Calu3 (cell line): ENCODE data around the gene BCL2L11. TPM values are rescaled to one million over a fixed set of nuclear protein-coding genes. Genes with fewer than 3 reads are reported as not detected.

Source experiments
- BruUV-seq: library from RNA; stranded (reverse); fragments of 400-500 nt; replicated peaks from 2 replicates; lab custom pipeline; 2021; lab: Mats Ljungman, UMichigan
- CTCF ChIA-PET: fragments of 300-600 bp; sonication (Branson Sonifier 250); formaldehyde crosslinking; loops from one replicate; lab custom pipeline; 2022; ENCODE audit warnings: antibody characterized with exemption; lab: Charles Lee
- DNase-seq: peaks from one replicate; pipeline ENCODE4 v3.0.0; 2022
- H3K27ac Mint-ChIP-seq: one replicate; pipeline ENCODE4 v1.8.0; 2022; ENCODE audit warnings: mixed read lengths; ENCODE audit not compliant: unreplicated experiment
- H3K27me3 Mint-ChIP-seq: one replicate; pipeline ENCODE4 v1.8.0; 2022; ENCODE audit warnings: mixed read lengths; ENCODE audit not compliant: unreplicated experiment
- H3K36me3 Mint-ChIP-seq: one replicate; pipeline ENCODE4 v1.8.0; 2022; ENCODE audit warnings: mild to moderate bottlenecking, moderate library complexity, mixed read lengths; ENCODE audit not compliant: insufficient read depth, unreplicated experiment
- H3K4me1 Mint-ChIP-seq: one replicate; pipeline ENCODE4 v1.8.0; 2022; ENCODE audit warnings: mild to moderate bottlenecking, low read depth, mixed read lengths; ENCODE audit not compliant: unreplicated experiment
- H3K4me3 Mint-ChIP-seq: one replicate; pipeline ENCODE4 v1.8.0; 2022; ENCODE audit warnings: mild to moderate bottlenecking, low read depth, moderate library complexity, mixed read lengths; ENCODE audit not compliant: unreplicated experiment
- H3K9me3 Mint-ChIP-seq: one replicate; pipeline ENCODE4 v1.8.0; 2022; ENCODE audit warnings: low read depth, mixed read lengths; ENCODE audit not compliant: unreplicated experiment
- CTCF ChIP-seq: fragments of 200-600 bp; IDR thresholded peaks from one replicate; pipeline ENCODE4 v1.8.0; 2022; ENCODE audit warnings: antibody characterized with exemption; ENCODE audit not compliant: unreplicated experiment
- intact Hi-C: fragments of 100-400 bp; cut with micrococcal nuclease; formaldehyde crosslinking; loops from one replicate; pipeline ENCODE4 v1.10.0; 2022; ENCODE audit not compliant: unreplicated experiment
- total RNA-seq: library from RNA; stranded (reverse); gene quantifications from 2 replicates; pipeline ENCODE4 v1.2.3, GENCODE V29; 2022

BCL2L11 gene
- total RNA-seq, 1 experiment from 2014 or later = 18.4 TPM

DNA sequence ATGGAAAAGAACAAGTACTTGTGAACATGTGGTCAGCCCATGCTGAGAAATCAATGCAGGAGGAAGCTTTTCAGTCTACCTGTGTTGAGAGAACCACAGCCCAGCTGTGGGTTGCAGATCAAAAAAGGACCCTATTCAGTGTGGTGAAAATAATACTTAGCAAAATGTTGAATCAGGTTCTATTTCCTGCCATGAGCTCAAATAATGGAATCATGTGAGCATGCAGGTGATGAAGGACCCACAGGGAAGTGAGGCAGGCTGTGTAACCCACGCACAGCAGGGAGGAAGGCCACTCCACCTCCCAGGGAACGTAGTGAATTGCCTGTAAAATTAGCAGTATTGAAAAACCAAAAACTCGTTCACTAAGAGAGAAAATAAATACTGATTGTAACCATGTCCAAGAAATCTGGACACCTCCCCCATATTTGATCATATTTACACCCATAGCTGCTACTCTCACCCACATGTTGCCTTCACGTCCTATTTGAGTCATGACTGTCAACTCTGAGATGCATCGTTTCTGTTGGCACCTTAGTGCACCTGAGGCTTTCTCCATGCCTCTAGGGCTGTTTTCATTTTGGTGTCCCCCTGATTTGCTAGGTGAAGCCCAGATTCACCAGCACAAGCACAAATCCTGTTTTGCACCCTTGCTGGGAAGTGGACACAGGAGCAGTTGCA, 20.5 kb upstream of the BCL2L11 start:
- no peak overlapping the region for H3K4me3 Mint-ChIP-seq
- H3K4me1 Mint-ChIP-seq = no peaks in the 10 kb centered on the region

DNA sequence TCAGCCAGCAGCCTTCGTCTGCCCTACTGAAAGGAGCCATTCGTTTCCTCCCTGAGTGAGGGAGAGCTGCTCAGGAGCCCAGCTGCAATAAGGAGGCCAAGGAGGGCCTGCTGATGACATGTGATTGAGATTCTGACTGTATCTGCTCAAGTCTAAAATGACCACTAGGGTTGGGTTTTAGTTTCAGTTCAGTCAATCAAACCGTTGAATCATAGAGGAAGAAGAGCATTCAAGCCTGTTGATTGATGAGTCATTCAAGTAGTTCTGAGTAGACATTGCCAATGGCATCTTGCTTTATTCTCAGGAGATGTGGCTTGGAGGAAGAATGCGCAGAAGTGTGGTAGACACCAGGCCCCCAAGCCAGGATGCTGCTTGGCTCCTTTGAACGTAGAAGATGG, 19.9 kb upstream of the BCL2L11 start:
- no peaks in the 10 kb centered on the region for H3K4me1 Mint-ChIP-seq
- no peaks in the 10 kb centered on the region for H3K36me3 Mint-ChIP-seq
- CTCF ChIA-PET = no interaction called here
- no TSS peak for BruUV-seq
- H3K27ac Mint-ChIP-seq = no peak overlapping the region
- no peak for DNase-seq
- intact Hi-C loops = loop anchor here (2.0 kb wide), 1 partner anchor 68 kb away; no protein-coding TSS in a partner anchor
- TF ChIP-seq CTCF = no peak
- H3K27me3 Mint-ChIP-seq = no peaks in the 10 kb centered on the region
- H3K9me3 Mint-ChIP-seq = no peaks in the 10 kb centered on the region
- no peak overlapping the region for H3K4me3 Mint-ChIP-seq

More for the DNA sequence above, 20.5 kb upstream of the BCL2L11 start:
- no TSS peak for BruUV-seq
- Mint-ChIP-seq H3K27ac (no peak overlapping the region), H3K9me3 (no peaks in the 10 kb centered on the region), H3K27me3 (no peaks in the 10 kb centered on the region), H3K36me3 (no peaks in the 10 kb centered on the region)
- DNase-seq = no peak
- intact Hi-C loops = loop anchor here (2.0 kb wide), 1 partner anchor 67 kb away; no protein-coding TSS in a partner anchor
- CTCF ChIA-PET = no interaction called here
- TF ChIP-seq CTCF = no peak

GRCh38 chr2:111101592-111101991, 19.1 kb upstream of the BCL2L11 start:
- Mint-ChIP-seq H3K4me3 (no peak overlapping the region), H3K9me3 (no peaks in the 10 kb centered on the region)

GRCh38 chr2:111102216-111102615, 18.5 kb upstream of the BCL2L11 start:
- TF ChIP-seq CTCF = no peak
- Mint-ChIP-seq H3K36me3 (no peaks in the 10 kb centered on the region), H3K4me3 (no peak overlapping the region), H3K27ac (no peak overlapping the region), H3K27me3 (no peaks in the 10 kb centered on the region), H3K9me3 (no peaks in the 10 kb centered on the region), H3K4me1 (no peaks in the 10 kb centered on the region)
- no TSS peak for BruUV-seq
- DNase-seq = no peak
- intact Hi-C loops = no loop called here
- CTCF ChIA-PET = interaction anchor here (0.7 kb wide), 1 partner anchor 248 kb away, joined by 3 read pairs; no protein-coding TSS in a partner anchor

More at GRCh38 chr2:111101592-111101991, 19.1 kb upstream of the BCL2L11 start:
- no peak for DNase-seq
- intact Hi-C loops = loop anchor here (2.0 kb wide), 1 partner anchor 69 kb away; no protein-coding TSS in a partner anchor
- H3K4me1 Mint-ChIP-seq = no peaks in the 10 kb centered on the region
- no peak overlapping the region for H3K27ac Mint-ChIP-seq
- H3K36me3 Mint-ChIP-seq = no peaks in the 10 kb centered on the region
- no TSS peak for BruUV-seq
- CTCF ChIA-PET = no interaction called here
- no peaks in the 10 kb centered on the region for H3K27me3 Mint-ChIP-seq
- TF ChIP-seq CTCF = no peak
